GM19328 (cell line): ENCODE measurements around the gene SAP25.
"Not testable (repeated sequence)": the region's sequence is repeated elsewhere in the genome, so short reads cannot be mapped to it uniquely, and the experiment has no call there.

Experiments used
- ATAC-seq: cut with Tn5 transposase; IDR thresholded peaks from one replicate; pipeline ENCODE4 v1.9.1; 2021; ENCODE audit warnings: mild to moderate bottlenecking, moderate library complexity; ENCODE audit not compliant: unreplicated experiment

Gene SAP25

DNA sequence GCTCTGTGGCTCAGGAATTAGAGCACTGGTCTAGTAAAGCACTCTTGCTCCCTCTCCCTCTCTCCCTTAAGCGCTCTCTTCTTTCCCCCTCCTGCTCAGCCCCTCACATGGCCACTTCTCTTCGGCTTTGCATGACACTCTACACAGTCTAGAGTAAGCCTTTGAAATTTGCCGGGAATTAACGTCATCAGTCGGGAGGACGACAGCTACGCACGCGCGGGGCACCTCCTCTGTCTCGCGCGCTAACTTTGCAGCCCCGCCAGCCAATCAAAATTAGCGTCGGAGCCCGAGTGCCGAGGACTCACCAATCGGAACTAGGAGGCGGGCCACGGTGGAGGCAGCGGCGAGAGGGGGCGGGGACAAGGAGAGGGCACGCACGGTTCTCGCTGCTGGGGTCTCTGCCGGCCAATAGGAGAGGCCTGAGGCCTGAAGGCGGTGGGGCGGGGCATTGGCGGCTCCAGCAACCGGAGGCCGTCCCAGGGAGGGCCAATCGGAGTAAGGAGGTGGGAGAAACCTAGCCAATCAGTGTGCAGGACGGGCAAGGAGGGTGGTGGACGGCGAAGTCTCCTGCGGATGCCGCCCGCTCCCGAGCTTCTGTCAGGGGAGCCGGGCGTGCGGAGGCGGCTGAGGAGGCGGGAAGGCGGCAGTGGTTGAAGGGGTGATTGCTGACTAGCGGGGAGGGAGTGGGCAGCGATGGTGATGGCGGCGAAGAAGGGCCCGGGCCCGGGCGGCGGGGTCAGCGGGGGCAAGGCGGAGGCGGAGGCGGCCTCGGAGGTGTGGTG, 34.9 kb downstream of the SAP25 start, which contains the start of gene AGFG2:
AGFG2 (plus strand) TSS at position 550 of the 782 bp plus-strand sequence; CDS start at position 694, 144 bp downstream.
- peak; percentile 98 for ATAC-seq

DNA sequence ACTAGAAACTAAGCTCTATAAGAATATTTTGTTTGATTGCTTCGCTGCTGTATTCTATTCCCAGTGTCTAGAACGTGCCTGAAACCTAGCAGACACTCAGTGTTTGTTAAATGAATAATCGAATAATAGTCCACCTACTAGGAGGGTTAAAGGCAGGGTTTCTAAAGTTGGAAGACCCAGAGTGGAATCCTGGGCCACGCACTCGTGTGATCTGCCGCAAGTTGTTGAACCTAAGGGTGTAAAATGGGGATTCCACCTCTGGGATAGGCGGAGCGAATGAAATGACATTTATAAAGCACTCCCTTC, 35.4 kb downstream of the SAP25 start:
- ATAC-seq = no peak

DNA sequence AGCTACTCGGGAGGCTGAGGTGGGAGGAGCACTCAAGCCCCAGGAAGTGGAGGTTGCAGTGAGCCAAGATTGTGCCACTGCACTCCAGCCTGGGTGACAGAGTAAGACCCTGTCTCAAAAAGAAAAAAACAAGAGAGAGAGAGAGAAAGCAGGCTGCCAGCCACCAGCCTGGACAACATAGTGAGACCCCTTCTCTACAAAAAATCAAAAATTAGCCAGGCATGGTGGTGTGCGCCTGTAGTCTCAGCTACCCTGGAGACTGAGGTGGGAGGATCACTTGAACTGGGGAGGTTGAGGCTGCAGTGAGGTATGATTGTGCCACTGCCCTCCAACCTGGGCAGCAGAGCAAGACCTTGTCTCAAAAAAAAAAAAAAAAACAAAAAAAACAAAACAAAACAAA, 37.0 kb downstream of the SAP25 start:
- ATAC-seq = not testable (repeated sequence)

DNA sequence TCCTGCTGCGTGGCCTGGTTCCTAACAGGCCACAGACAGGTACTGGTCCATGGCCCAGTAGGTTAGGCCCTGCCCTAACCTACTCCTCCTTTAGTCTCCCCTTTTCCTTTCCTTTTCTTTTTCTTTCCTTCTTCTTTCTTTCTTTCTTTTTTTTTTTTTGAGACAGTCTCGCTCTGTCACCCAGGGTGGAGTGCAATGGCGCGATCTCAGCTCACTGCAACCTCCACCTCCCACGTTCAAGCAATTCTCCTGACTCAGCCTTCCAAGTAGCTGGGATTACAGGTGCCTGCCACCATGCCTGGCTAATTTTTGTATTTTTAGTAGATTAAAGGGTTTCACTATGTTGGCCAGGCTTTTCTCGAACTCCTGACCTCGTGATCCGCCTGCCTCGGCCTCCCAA, 37.7 kb downstream of the SAP25 start:
- ATAC-seq = not testable (repeated sequence)

DNA sequence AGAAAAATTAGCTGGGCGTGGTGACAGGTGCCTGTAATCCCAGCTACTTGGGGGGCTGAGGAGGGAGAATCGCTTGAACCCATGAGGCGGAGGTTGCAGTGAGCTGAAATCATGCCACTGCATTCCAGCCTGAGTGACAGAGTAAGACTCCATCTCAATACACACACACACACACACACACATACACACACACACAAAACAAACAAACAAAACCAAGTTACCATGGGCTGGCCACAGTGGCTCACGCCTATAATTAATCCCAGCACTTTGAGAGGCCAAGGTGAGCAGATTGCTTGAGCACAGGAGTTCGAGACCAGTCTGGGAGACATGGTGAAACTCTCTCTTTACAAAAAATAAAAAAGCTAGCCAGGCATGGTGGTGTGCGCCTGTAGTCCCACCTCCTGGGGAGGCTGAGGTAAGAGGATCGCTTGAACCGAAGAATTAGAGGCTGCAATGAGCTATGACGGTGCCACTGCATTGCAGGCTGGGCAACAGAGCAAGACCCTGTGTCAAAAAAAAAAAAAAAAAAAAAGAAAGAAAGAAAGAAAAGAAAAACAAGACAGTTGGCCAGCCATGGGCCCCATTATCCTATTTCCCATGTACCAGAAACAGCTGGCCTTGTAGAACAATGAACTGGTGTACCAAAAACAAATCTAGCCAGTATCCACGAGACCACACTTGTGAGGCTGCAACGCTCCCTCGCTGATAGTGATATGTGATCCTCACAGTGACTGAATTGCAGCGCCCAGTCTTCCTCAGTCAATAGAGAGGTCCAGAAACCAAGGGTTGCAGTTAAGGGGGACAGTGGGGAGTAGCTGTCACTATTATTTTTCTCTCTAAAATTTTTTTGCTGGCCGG, 41.3 kb downstream of the SAP25 start:
- ATAC-seq = no peak

DNA sequence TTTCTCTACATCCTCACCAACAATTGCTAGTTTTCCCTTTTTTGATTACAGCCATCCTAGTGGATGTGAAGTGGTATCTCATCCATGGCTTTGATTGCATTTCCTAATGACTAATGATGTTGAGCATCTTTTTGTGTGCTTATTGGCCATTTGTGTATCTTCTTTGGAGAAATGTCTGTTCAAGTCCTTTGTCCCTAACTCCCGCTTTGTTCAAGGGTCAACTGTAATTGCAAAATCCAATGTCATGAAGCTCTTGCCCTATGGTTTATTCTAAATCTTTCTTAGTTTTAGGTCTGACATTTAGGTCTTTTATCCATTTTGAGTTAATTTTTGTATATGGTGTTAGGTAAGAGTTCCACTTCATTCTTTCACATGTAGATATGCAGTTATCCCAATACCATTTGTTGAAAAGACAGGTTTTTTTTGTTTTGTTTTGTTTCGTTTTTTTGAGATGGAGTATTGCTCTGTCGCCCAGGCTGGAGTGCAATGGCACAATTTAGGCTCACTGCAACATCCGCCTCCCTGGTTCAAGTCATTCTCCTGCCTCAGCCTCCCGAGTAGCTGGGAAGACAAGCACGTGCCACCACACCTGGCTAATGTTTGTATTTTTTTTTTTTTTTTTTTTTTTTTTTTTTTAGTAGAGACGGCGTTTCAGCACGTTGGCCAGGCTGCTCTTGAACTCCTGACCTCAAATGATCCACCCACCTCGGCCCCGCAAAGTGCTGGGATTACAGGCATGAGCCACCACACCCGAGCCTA, 45.4 kb downstream of the SAP25 start:
- ATAC-seq = not testable (repeated sequence)

DNA sequence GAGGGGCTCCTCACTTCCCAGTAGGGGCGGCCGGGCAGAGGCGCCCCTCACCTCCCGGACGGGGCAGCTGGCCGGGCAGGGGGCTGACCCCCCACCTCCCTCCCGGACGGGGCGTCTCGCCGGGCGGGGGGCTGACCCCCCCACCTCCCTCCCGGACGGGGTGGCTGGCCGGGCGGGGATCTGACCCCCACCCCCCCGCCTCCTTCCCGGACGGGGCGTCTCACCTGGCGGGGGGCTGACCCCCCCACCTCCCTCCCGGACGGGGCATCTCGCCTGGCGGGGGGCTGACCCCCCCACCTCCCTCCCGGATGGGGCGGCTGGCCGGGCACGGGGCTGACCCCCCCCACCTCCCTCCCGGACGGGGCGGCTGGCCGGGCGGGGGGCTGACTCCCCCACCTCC, 50.5 kb downstream of the SAP25 start:
- ATAC-seq = not testable (repeated sequence)
